Nephron progenitor cell (in vitro differentiated cells): ENCODE data around the gene EIF3J.
"Not testable (repeated sequence)": the region's sequence is repeated elsewhere in the genome, so short reads cannot be mapped to it uniquely, and the experiment has no call there.

Experiments
- DNase-seq: peaks from one replicate; pipeline ENCODE4 v3.0.0; 2021
- H3K27ac Mint-ChIP-seq: 2 replicates; pipeline ENCODE4 v1.8.0; 2021; ENCODE audit warnings: mild to moderate bottlenecking, moderate library complexity, mixed read lengths
- H3K27me3 Mint-ChIP-seq: 2 replicates; pipeline ENCODE4 v1.8.0; 2021; ENCODE audit warnings: mild to moderate bottlenecking, low read depth, mixed read lengths; ENCODE audit not compliant: poor library complexity
- H3K36me3 Mint-ChIP-seq: 2 replicates; pipeline ENCODE4 v1.8.0; 2021; ENCODE audit warnings: low read depth, mixed read lengths
- H3K4me1 Mint-ChIP-seq: 2 replicates; pipeline ENCODE4 v1.8.0; 2021; ENCODE audit warnings: mixed read lengths
- H3K4me3 Mint-ChIP-seq: 2 replicates; pipeline ENCODE4 v1.8.0; 2021; ENCODE audit warnings: mild to moderate bottlenecking, moderate library complexity, mixed read lengths
- H3K9me3 Mint-ChIP-seq: 2 replicates; pipeline ENCODE4 v1.8.0; 2021; ENCODE audit warnings: mild to moderate bottlenecking, moderate library complexity, mixed read lengths
- TF ChIP-seq, protein P1 (sequence below): fragments of 200-600 bp; sonication (generic); IDR thresholded peaks from 2 replicates; pipeline ENCODE4 v1.5.0; 2021; ENCODE audit warnings: antibody characterized with exemption

Gene EIF3J

DNA sequence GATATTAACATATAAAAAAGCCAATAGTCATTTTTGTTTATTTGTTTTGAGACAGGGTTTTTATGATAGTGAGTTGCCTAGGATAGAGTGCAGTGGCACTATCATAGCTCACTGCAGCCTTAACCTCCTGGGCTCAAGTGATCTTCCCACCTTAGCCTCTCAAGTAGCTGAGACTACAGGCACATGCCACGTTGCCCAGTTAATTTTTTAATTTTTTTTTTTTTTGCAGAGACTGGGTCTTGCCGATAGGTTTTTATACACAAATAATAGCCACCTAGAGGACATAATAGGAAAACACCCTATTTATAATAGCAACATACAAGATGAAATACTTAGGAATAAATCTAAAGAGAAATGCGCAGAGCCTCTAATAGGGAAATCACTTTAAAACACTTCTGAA lies 13.3 kb downstream of the EIF3J start:
- Mint-ChIP-seq H3K4me1 (no peaks in the 10 kb centered on the region), H3K27ac (no peak overlapping the region), H3K9me3 (no peaks in the 10 kb centered on the region), H3K27me3 (no peaks in the 10 kb centered on the region), H3K36me3 (peaks cover 72% of the 10 kb centered on the region), H3K4me3 (no peak overlapping the region)
- TF ChIP-seq, protein P1, sequence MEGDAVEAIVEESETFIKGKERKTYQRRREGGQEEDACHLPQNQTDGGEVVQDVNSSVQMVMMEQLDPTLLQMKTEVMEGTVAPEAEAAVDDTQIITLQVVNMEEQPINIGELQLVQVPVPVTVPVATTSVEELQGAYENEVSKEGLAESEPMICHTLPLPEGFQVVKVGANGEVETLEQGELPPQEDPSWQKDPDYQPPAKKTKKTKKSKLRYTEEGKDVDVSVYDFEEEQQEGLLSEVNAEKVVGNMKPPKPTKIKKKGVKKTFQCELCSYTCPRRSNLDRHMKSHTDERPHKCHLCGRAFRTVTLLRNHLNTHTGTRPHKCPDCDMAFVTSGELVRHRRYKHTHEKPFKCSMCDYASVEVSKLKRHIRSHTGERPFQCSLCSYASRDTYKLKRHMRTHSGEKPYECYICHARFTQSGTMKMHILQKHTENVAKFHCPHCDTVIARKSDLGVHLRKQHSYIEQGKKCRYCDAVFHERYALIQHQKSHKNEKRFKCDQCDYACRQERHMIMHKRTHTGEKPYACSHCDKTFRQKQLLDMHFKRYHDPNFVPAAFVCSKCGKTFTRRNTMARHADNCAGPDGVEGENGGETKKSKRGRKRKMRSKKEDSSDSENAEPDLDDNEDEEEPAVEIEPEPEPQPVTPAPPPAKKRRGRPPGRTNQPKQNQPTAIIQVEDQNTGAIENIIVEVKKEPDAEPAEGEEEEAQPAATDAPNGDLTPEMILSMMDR = peak; percentile 25
- no peak for DNase-seq

DNA sequence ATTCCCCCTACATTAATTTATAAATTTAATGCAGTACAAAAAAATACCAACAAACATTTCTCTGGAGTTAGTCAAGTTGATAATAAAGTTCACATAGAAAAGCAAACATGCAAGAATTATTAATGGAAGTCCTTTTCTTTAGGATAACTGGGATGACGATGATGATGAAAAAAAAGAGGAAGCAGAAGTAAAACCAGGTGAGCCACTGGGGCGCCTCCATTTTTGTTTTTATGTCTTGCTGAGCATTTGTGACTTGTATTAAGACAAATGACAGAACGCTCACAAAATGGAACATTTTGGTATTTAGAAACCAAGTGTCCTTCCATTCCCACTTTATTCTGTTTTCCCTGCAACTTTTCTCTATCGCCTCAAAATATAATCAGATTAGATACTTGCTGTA lies 13.8 kb downstream of the EIF3J start:
- H3K4me1 Mint-ChIP-seq = no peaks in the 10 kb centered on the region

DNA sequence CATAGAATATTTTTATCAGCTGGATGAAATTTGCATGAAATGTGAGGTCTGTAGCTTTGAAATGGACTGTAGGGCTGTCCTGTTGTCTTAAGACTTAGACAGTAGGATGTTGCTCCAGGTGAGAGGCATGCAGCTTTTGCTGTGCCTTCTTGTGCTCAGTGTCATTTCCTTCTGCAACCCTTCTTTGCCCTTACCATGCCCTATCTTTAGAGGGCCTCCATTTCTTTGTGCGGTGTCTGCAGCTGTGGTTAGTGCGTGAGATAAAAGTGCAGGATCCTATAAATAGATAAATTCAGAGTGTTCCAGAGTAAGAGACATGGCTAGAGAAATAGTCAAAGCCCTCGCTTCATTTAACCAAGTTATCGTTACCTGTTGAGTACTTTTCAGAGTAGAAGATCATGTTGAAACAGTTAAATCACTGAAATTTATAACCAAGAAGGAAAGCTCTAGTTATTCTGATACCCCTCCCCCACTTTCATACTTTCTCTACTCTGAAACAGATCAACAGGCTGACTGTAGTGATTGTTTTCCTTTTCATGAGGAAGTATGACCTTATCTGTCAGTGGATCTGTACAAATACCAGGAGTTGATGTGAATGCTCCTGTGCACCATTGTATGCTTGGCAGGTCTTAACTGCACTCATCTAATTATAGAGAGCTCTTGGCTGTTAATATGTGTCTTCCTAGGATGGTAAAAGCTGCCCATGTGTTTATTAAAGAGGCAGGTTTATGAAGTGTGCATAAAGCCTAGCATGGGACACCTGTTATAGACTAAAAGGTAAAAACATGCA lies 18.2 kb downstream of the EIF3J start:
- peaks cover 81% of the 10 kb centered on the region for H3K36me3 Mint-ChIP-seq
- DNase-seq = no peak
- no peaks in the 10 kb centered on the region for H3K4me1 Mint-ChIP-seq
- no peaks in the 10 kb centered on the region for H3K9me3 Mint-ChIP-seq
- H3K27ac Mint-ChIP-seq = no peak overlapping the region
- TF ChIP-seq, protein P1 = no peak
- no peaks in the 10 kb centered on the region for H3K27me3 Mint-ChIP-seq
- no peak overlapping the region for H3K4me3 Mint-ChIP-seq

More for the DNA sequence above, 13.8 kb downstream of the EIF3J start:
- DNase-seq = no peak
- Mint-ChIP-seq H3K36me3 (peaks cover 76% of the 10 kb centered on the region), H3K4me3 (no peak overlapping the region), H3K27ac (no peak overlapping the region), H3K9me3 (no peaks in the 10 kb centered on the region), H3K27me3 (no peaks in the 10 kb centered on the region)
- TF ChIP-seq, protein P1 = no peak

DNA sequence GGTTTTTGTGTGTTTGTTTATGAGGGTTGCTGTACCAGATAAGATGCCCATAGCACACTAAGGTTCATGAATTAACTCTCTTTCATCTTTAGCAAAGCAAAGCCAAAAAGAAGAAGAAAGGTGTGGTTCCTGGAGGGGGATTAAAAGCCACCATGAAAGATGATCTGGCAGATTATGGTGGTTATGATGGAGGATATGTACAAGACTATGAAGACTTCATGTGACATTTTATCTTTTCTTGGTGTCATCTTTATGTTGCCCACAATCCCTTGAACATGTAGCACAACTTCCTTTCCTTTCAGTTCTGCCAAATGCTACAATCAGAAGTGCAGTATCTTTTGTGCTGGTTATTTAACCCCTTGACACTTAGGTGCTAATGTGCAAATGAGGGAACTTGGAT lies 24.0 kb downstream of the EIF3J start:
- H3K4me1 Mint-ChIP-seq, H3K27me3 Mint-ChIP-seq, H3K4me3 Mint-ChIP-seq, DNase-seq, H3K27ac Mint-ChIP-seq: not testable (repeated sequence)
- Mint-ChIP-seq H3K9me3 (peaks cover 27% of the 10 kb centered on the region), H3K36me3 (peaks cover 85% of the 10 kb centered on the region)

DNA sequence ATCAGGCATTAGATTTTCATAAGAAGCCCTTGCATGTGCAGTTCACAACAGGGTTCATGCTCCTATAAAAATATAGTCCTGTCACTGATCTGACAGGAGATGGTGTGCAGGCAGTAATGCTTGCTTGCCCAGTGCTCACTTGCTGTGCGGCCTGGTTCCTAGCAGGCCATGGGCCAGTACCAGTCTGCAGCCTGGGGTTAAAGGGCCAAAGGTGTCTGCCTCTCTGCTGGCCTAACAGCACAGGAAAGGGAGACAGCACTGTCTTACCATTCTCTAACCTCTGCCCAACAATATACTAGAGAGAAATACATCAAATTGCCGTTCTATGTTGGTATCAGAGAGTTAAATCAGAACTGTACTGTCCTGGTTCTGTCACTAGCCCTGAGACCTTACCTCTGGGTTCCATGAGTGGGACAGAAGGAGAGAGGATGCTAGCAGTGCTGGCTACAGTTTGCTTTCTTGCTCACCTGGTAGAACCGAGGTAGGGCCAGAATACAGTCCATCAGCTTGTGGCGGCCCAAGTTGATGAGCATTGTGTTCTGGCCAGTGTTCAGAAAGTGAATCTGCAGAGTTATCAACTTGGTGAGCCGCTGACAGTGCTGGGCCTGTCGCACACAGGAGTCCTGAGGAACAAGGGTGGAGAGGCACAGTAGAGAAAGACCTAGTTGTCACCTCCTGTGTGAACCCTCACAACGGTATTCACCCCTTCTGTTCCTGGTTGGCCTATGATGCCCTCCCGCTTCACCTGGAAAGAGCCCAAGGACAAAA lies 28.6 kb downstream of the EIF3J start:
- Mint-ChIP-seq H3K4me1 (no peaks in the 10 kb centered on the region), H3K4me3 (no peak overlapping the region), H3K27ac (no peak overlapping the region), H3K27me3 (no peaks in the 10 kb centered on the region), H3K36me3 (peaks cover 87% of the 10 kb centered on the region), H3K9me3 (peaks cover 36% of the 10 kb centered on the region)
- TF ChIP-seq, protein P1 = no peak
- no peak for DNase-seq

DNA sequence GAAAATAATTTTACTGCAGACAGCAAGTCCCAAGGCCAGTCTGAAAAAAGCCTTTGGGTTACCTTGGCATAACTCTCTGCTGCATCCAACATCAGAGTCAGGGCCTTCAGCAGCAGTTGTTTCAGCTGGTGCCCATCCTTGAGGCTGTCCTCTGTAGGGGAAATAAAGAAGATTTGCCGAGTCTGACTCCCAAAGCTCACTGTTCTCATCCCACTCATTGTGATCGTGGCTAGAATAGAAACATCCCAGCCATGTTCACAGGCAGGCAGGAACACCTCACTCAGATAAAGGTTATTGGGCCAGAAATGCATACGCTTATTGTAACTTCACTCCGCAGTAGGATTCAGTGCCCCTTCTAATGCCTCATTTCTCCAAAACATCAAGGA lies 29.2 kb downstream of the EIF3J start:
- H3K27ac Mint-ChIP-seq = no peak overlapping the region
- H3K27me3 Mint-ChIP-seq = no peaks in the 10 kb centered on the region
- TF ChIP-seq, protein P1 = no peak
- no peaks in the 10 kb centered on the region for H3K4me1 Mint-ChIP-seq
- no peak for DNase-seq
- H3K9me3 Mint-ChIP-seq = peaks cover 36% of the 10 kb centered on the region
- peaks cover 87% of the 10 kb centered on the region for H3K36me3 Mint-ChIP-seq
- H3K4me3 Mint-ChIP-seq = no peak overlapping the region
